GM12872 (cell line): Measurements from ENCODE around the gene GAPVD1.
A peak's percentile ranks its signal among the peaks of the same experiment; 100 is the strongest.

Experiments used
- CTCF ChIP-seq: IDR thresholded peaks from 3 replicates; pipeline ENCODE4 v1.5.1; 2011; ENCODE audit warnings: low read depth, mild to moderate bottlenecking, low read length, moderate library complexity; ENCODE audit not compliant: insufficient read depth

The GAPVD1 gene

GRCh38 chr9:125238127-125238914, 23.3 kb upstream of the GAPVD1 start:
- no peak for TF ChIP-seq CTCF

GRCh38 chr9:125238915-125239446, 22.6 kb upstream of the GAPVD1 start:
- TF ChIP-seq CTCF: no peak

- no peak for TF ChIP-seq CTCF
Observed at GRCh38 chr9:125239631-125240597, 21.7 kb upstream of the GAPVD1 start.

GRCh38 chr9:125240649-125240999, 21.0 kb upstream of the GAPVD1 start:
- no peak; the same call in 2 of the 3 replicates for TF ChIP-seq CTCF

GRCh38 chr9:125241000-125241862, 20.4 kb upstream of the GAPVD1 start, which contains the start of gene HSPA5:
Gene HSPA5 (minus strand): TSS chr9:125241343. CDS start chr9:125241126, 217 bp downstream.
- TF ChIP-seq CTCF: peak; percentile 13; the same call in 1 of the 3 replicates

GRCh38 chr9:125241863-125242739, 19.5 kb upstream of the GAPVD1 start:
- TF ChIP-seq CTCF: no peak
